Gastrocnemius medialis (tissue), 4 donors: ENCODE measurements around the gene JCHAIN.

Source experiments
- POLR2A ChIP-seq, 2 donors: fragments of 450-650 bp; IDR thresholded peaks; one replicate each; pipeline ENCODE4 v1.6.1; 2017; ENCODE audit warnings: antibody characterized with exemption in 2 of 2, mild to moderate bottlenecking in 2 of 2, moderate library complexity in 2 of 2
- TF ChIP-seq, protein P1 (sequence below), 5 experiments: fragments of 450-650 bp in 3 of 5; fragments of 200-600 bp in 2 of 5; sonication (generic) in 2 of 5; IDR thresholded peaks in 4 of 5; conservative IDR thresholded peaks in 1 of 5; 1 replicate in 4 of 5; 2 replicates in 1 of 5; pipeline ENCODE4 v1.5.1; 2016 to 2019; ENCODE audit warnings: antibody characterized with exemption in 5 of 5, mild to moderate bottlenecking in 3 of 5, moderate library complexity in 3 of 5

DNA sequence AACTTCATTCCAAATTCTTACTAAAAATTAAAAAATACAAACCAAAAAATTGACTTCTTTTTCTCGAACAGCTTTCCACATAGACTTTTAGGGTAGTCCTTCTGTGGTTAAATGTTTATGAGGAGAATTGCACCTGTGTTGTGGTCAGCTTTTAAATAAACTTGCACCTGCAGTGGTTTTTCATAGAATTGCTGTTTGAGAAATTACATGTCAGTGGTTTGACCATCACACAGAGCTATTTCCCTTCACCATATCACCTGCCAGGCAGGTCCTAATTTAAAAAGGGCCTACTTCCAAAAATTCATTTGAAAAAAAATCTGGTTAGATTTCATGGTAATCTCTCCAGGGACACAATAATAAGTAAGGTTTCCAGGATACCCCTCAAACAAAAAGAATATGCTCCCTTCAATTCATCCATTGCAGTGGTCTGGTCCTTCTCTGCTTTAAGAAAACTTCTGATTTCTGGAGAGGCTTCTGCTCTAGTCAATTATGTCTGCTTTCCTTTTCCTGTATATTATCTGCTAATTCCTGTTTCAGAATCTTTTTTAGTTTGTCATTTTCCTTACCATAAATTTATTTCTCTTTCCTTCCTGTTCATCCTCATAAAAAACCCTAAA, 12.2 kb upstream of the JCHAIN start:
- TF ChIP-seq, protein P1, sequence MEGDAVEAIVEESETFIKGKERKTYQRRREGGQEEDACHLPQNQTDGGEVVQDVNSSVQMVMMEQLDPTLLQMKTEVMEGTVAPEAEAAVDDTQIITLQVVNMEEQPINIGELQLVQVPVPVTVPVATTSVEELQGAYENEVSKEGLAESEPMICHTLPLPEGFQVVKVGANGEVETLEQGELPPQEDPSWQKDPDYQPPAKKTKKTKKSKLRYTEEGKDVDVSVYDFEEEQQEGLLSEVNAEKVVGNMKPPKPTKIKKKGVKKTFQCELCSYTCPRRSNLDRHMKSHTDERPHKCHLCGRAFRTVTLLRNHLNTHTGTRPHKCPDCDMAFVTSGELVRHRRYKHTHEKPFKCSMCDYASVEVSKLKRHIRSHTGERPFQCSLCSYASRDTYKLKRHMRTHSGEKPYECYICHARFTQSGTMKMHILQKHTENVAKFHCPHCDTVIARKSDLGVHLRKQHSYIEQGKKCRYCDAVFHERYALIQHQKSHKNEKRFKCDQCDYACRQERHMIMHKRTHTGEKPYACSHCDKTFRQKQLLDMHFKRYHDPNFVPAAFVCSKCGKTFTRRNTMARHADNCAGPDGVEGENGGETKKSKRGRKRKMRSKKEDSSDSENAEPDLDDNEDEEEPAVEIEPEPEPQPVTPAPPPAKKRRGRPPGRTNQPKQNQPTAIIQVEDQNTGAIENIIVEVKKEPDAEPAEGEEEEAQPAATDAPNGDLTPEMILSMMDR (IDR thresholded peaks at IDR 0.05 in 4 of 5, conservative IDR thresholded peaks at IDR 0.05 in 1 of 5) = no peak
- no peak for TF ChIP-seq POLR2A (IDR thresholded peaks at IDR 0.05)
